ENCODE results near the gene ATP6V0B.
A peak's percentile ranks its signal among the peaks of the same experiment; 100 is the strongest.

Gene ATP6V0B

GRCh38 chr1:43963006-43963405 is 11.8 kb upstream of the ATP6V0B start:
- no peak for TF ChIP-seq CTCF (conservative IDR thresholded peaks at IDR 0.05; ENCODE audit: low read depth, low read length)
- no peak for DNase-seq (ENCODE audit: low read depth)

GRCh38 chr1:43963890-43964289 is 10.9 kb upstream of the ATP6V0B start:
- no peak for TF ChIP-seq CTCF (conservative IDR thresholded peaks at IDR 0.05; ENCODE audit: low read depth, low read length)
- no peak overlapping the region for H3K4me3 ChIP-seq (ENCODE audit: low read length)
- DNase-seq (ENCODE audit: low read depth) = no peak

More at GRCh38 chr1:43963006-43963405, 11.8 kb upstream of the ATP6V0B start:
- H3K4me3 ChIP-seq (ENCODE audit: low read length) = no peak overlapping the region

- DNase-seq (ENCODE audit: low read depth) = no peak
- H3K4me3 ChIP-seq (ENCODE audit: low read length) = no peak overlapping the region
- TF ChIP-seq CTCF (conservative IDR thresholded peaks at IDR 0.05; ENCODE audit: low read depth, low read length) = no peak
Measured at GRCh38 chr1:43965316-43965715, 9.4 kb upstream of the ATP6V0B start.

- DNase-seq (ENCODE audit: low read depth) = no peak
- no peak overlapping the region for H3K4me3 ChIP-seq (ENCODE audit: low read length)
- TF ChIP-seq CTCF (conservative IDR thresholded peaks at IDR 0.05; ENCODE audit: low read depth, low read length) = no peak
Measured at GRCh38 chr1:43968348-43968948, 6.3 kb upstream of the ATP6V0B start.

- peak overlapping the region; percentile 98 for H3K4me3 ChIP-seq (ENCODE audit: low read length)
- no peak for TF ChIP-seq CTCF (conservative IDR thresholded peaks at IDR 0.05; ENCODE audit: low read depth, low read length)
- DNase-seq (ENCODE audit: low read depth) = no peak
Measured at GRCh38 chr1:43969416-43969745, 5.4 kb upstream of the ATP6V0B start.

- peak within 1 kb of the TSS; percentile 98 for H3K4me3 ChIP-seq (ENCODE audit: low read length)
Measured at GRCh38 chr1:43969746-43970466, 4.9 kb upstream of the ATP6V0B start, which contains the start of gene DPH2. Gene DPH2, plus strand, starts transcription at chr1:43970010. Its CDS starts 166 bp downstream, at chr1:43970176.

More at GRCh38 chr1:43969746-43970466, 4.9 kb upstream of the ATP6V0B start, which contains the start of gene DPH2:
- peak; percentile 18 for TF ChIP-seq CTCF (conservative IDR thresholded peaks at IDR 0.05; ENCODE audit: low read depth, low read length)
- peak; percentile 91 for DNase-seq (ENCODE audit: low read depth)
